NOMO-1 treated with dmso at 0.1 percent for 144 hours (cell line): ENCODE measurements around the gene ARID1B.

ENCODE experiments used
- DNase-seq: peaks from one replicate; lab custom pipeline; 2025; ENCODE audit not compliant: unreplicated experiment; lab: John Stamatoyannopoulos, UW

ARID1B gene

DNA sequence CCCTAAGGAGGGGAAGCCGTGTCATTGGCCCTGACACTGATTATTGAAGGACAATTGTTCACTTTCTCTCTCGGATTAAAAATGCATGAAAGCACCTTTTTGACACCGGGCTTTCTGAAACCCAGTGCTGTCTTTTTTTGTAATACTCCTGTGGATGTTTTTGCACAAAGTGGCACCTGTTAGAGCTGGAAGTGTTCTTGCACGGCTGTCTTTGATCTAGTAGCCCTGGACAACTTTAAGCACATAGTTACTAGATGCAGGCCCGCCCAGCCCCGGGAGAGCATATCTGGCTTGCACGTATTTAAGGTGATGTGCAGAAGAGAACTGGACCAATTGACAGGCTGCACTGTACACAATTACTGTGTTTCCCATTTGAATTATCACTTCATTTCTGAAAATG lies 72.6 kb downstream of the ARID1B start:
- no peak for DNase-seq

DNA sequence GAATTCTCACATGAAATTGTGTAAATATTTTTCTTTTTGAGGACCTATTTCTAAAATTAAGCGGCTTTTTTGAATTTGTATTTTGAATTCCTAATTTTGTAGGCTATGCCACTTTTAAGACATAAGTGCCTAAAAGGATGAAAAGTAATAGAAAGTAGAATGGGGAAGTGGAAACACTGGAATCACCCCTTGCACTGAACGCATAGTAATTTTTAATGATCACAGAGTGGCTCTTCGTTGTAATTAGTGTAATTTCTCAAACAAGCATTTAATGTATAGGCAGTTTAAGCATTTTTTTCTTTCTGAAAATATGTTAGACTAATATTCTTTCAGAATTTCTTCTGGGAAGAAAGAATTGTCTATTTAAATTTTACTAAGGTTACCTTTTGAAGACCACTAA lies 73.2 kb downstream of the ARID1B start:
- DNase-seq: peak; percentile 29

DNA sequence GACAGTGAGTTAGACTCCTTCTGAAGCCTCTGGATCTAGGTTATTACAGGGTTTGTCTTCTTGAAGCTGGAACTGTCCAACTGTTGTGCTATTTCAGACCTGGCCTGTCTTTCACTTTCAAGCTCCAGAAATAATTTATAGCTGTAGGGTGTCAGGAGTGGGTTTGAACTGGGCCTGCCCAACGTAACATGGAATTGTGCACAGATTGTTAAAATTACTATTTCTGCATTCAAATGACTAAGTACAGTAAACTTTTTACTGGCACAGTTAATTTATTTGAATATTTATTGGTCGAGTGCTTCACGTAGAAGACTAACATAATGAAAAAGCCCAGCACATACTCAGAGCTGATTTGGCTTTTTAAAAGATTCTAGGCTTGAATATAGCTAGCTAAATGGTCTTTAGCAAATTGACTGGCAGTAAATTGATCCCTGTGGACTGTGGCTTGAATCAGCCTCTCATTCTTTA lies 74.3 kb downstream of the ARID1B start:
- no peak for DNase-seq

DNA sequence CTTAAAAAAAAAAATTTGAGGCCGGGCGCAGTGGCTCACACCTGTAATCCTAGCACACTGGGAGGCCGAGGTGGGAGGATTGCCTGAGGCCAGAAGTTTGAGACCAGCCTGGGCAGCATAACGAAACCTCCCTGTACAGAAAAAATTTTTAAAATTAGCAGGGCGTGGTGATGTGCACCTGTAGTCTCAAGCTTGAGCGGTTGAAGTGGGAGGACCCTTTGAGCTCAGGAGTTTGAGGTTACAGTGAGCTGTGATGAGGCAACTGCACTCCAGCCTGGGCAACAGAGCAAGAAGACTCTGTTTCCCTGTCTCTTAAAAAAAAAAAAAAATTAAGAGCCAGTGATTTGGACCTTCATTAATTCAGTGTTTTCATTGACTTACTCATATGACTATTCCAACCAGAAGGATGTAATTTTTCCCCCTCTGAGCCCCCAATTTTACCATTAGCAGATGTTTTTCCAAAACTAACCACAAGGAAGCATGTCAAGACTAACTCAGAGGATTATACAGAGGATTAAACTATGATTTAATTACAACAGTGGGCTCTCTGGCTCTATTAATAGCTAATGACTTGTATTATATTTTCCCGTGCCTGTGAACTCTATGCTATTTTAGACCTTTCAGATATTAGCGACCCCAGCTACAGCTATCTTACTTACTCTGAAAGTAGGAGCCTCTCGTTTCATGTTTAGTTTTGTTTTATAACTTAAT lies 75.1 kb downstream of the ARID1B start:
- no peak for DNase-seq

DNA sequence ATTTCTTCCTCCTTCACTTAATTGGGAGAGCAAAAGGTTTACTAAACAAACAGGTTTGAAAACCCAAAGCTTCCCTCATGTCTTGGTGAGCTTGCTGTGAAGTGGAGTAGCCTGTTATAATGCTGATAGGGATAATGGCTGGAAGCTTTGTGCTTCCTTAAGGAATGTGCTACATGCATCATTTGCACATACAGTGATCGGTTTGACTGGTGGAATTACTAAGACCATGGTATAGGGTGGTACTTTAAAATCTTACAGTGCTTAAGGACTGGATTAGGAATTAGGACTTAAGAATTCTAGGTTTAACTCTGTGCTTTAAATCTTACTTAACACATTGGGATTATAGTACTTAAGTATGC lies 75.7 kb downstream of the ARID1B start:
- DNase-seq: no peak

DNA sequence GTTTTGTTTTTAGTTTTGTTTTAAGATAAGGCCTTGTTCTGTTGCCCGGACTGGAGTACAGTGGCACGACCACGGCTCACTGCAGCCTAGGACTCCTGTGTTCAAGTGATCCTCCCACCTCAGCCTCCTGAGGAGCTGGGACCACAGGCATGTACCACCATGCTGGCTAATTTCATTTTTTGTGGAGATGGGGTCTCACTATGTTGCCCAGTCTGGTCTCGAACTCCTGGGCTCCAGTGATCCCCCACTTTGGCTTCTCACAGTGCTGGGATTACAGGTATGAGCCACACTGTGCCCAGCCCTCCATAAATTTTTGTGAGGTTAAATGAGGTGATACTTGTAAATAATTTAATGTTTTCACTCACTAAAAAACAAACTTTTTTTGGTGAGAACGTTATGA lies 76.6 kb downstream of the ARID1B start:
- DNase-seq: no peak

DNA sequence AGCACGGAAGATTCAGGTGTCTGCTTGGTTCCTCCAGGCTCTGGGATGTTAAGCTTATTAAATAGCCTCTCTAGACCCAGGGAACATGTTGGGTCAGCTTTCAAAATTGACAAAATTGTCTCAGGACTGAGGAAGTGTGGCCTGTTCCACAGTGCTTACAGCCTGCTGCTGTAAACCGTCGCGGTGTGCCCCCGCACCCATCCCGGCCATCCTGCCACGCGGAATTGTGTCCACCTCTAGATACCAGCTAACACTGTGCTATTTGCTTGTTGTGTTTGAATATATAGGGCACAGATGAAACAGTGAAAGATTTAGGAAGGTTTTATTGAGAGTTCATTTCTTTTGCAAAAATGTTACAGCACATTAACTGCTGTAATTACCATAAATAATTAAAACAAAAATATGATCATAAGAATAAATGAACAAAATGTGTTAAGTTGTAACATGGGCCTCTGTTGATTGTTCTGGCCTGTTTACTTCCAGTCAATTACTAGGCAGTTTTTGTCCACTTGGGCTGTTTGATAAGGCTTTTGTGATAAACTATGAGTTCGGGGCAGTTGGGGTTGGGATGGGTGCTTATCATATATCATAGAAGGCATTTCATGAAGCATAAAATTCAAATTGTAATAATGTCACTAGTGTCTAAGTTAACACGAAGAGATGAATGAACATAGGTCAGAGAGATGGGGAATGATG lies 77.4 kb downstream of the ARID1B start:
- no peak for DNase-seq

DNA sequence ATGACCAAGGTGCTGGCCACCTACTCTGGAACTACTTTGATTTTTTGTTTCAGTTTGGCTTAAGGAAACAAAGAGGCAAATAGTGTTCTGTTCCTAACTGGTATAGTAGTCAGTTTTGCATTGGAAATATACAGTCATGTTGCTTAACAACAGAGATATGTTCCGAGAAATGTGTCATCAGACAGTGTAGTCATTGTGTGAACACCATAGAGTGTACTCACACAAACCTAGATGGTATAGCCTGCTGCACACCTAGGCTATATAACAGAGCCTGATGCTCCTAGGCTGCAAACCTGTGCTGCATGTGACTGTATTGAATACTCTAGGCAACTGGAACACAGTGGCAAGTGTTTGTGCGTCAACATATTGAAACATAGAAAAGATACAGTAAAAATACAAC lies 80.4 kb downstream of the ARID1B start:
- DNase-seq: no peak

DNA sequence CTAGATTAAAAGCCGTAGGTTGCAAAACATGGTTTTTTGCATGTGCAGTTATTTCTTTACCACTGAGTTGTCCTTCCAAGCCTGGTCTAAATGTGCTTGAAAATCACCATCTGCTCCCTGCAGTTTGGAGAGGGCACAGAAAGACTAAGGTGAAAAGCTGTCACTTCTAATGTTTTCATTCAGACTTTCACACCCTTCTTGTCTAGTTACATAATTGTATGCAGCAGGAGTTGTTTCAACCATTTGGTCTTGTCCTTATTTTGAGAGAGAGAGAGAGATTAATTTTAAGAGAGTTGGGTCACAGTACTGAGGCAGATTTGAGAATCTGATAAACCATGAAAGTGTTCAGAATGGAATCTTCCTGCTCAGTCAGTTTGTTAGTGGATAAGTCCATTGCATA lies 82.5 kb downstream of the ARID1B start:
- no peak for DNase-seq

DNA sequence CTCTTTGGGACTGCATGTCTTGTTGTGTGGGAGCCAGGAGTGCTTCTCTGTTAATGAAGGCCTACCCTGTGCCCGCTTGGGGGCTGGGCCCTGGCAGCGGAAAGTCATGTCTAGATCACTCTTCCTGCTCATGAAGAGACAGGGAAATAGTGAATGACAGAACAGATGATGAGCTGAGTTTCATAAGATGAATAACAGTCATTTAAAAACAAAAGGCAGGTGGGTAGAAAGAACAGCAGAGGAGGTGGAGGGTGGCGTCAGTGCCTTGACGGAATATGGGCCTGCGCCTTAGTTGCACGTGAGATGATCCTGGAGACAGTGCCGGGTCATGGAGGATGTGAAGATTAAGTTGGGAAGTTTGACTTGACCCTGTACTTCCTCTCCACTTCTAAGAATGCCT lies 85.5 kb downstream of the ARID1B start:
- no peak for DNase-seq

DNA sequence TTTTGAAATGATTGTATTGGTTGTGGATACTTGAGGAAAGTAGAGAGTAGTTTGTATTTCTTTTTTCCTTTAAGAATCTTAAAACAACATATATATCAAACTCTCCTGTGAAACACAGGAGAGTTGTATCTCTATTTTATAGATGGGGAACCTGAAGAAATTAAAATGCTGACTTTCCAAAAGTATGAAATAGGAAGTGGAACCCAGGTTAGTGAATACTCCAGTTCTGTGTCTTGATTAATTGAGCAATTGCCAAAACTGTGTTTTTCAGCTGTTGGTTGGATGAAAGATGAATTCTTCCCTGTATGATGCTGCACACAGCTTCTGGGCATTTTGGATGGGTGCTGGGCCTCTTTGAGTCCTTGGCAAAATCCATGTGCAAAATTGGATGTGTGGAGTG lies 86.3 kb downstream of the ARID1B start:
- DNase-seq: no peak

DNA sequence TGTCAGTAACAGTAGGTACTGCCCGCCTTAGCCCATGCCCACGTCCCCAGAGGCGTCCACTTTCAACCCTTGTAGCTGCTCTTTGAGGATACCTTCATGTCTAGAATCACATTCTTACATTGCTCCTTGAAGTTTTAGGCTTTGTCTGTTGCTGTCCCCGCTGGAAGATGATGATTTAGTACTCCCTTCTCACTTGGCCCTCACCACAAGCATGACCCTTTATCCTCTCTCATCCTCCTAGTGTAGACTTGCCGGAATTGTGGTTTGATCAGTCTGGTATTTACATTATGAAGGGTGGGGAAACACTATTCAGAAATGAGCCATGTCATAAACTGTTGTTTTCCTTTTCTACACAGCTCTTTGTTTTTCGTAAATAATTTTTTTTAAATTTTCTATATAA lies 87.4 kb downstream of the ARID1B start:
- no peak for DNase-seq

DNA sequence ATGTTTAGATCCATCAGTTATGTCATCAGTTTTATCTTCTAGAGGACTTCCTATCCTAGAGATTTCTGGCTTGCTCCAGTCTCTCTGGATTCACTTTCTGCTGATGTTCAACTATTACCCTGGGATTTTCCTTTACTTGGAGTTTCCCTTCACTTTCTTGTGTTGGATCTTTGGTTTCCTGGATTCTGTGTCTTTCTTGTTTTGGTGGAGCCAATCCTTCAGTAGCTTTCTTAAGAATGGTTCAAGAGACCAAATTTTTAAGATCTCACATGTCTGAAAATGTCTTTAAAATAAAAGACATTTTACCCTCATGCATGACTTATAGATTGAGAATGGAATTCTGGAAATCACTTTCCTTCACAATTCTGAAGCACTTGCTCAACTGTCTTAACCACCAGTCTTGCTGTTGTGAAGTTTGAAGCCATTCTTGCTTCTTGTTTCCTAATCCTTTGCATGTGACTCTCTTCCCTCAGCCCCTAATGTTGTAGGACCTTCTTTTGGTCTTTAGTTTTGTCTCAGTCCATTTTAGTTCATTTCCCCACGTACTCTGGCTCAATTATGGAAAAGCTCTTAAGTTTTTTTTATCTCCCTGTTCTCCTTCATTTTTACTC lies 87.9 kb downstream of the ARID1B start:
- DNase-seq: no peak

DNA sequence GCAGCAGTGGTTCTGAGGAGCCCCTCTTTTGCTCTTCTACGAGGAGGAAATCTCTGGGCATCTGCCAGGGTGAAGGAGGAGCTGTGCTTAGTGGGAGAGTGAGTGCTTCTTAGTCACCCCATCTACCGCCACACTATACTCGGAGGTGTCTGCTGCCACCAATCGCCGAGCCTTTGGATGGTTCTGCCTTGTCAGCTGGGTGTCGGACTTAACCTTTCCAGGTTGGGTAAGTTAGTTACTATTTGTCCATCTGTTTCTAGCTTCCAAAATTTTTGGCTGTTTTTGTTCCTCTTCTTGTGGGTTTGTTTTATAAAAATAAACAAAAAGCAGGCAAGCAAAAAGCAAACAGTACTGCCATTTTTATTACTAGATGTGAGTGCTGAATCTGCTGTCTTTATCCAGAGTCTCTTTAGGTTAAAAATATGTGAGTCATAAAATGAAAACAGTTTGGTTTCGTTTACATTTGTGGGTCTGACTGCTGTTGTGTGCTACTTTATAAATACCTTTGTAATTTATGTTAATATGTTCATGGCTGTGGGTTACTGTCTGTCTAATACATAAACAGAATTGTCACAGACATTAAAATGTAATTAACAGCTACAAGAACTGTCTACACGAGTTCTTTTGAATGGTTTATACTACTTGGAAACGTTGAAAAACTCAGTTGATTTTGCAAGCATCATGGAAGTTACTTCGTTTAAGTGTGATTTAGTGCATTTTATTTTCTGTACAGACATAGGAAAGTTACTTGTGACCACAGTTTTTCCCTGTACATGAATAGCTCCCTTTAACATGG lies 89.2 kb downstream of the ARID1B start:
- DNase-seq: no peak

DNA sequence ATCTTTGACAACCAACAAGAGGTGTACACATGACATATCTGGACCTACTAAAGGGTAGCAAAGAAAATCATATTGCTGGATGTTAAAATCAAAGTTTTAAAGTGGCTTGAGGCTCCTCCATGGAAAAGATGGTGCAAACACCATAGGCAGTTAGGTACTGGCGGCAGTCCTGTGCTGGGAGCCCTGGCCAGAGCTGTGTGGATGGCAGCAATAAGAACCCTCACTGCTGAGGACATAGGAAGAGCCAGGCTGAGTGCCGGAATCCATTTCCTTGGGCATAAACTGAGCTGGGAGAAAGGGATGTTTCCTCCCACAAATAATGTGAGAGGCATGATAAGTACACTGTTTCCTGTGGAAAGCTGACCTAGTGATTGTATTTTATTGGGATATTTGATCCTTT lies 89.9 kb downstream of the ARID1B start:
- DNase-seq: no peak

DNA sequence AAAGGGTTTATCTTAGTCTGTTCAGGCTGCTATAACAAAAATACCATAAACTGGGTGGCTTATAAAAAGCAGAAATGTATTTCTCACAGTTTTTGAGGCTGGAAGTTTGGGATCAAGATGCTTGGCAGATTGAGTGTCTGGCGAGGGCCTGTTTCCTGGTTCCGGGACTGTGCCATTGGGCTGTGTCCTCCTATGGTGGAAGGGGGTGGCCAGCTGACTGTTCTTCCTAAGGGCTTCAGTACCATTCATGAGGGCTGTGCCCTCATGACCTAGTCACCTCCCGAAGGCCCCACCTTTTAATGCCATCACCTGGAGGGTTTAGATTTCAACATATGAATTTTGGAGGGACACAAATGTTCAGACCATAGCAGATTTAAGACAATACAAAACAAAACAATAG lies 91.2 kb downstream of the ARID1B start:
- DNase-seq: no peak

DNA sequence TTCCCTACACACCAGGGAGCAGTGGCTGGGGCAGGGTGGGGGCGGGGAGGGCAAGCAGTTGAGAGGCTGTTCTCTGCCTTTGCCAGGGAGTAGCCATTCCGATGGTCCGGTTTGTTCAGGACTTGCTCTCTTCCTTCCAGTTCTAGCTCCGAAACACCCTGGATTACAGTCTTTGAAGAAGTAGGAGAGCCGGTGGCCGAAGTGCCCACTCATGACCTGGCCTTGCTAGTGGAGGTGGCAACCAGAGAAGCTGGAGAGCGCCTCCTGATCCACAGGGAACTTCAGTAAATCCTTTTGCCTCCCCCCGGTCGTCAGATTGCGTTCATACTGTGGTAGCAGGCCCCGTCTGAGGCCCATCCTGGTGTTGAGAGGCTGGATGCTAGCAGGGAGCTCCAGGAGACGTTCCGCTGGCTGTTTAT lies 92.8 kb downstream of the ARID1B start:
- no peak for DNase-seq

DNA sequence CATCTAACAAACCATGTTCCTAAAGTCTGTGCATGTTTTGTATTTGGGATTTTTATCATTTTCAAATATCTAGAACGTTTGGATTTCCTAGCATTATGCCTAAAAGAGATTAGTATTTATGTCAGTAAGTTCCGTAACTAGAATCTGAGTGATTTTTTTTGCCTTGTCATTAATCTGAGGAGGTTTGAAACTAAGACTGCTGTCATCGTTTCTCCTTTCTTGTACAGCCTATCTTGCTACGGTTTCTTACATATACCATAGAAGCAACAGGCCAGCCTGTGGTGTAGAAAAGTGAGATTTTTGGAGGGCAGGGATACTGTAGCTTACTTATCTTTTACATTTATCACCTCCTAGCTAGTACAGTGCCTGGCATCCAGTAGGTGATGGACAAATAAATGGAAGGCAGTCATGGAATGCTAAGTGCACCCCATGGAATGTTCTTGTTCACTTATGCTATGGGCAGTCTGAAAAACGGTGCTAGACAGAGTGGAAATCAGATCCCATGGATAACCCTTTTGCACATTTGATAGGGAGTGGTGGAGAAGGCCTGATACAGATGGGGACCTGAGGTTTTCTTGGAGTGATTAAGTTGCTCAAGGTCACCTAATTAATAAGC lies 93.9 kb downstream of the ARID1B start:
- DNase-seq: no peak

DNA sequence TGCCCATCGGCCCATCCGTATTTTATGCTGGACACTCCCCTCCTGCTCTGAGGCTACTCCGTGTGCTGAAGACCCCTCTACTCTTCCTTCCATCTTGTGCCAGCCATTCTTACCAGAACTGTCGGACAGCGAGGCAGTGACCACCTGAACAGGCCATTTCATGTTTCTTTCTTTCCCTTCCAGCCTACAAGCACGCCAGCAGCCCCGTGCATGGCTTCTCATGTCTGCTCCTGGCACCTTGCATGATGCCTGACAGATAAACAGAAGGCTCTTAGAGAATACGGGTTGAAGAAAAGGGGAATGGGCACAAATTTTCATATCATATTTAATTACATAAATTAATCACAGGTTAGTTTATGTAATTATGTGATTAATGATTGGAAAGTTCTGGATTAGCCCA lies 95.7 kb downstream of the ARID1B start:
- no peak for DNase-seq

DNA sequence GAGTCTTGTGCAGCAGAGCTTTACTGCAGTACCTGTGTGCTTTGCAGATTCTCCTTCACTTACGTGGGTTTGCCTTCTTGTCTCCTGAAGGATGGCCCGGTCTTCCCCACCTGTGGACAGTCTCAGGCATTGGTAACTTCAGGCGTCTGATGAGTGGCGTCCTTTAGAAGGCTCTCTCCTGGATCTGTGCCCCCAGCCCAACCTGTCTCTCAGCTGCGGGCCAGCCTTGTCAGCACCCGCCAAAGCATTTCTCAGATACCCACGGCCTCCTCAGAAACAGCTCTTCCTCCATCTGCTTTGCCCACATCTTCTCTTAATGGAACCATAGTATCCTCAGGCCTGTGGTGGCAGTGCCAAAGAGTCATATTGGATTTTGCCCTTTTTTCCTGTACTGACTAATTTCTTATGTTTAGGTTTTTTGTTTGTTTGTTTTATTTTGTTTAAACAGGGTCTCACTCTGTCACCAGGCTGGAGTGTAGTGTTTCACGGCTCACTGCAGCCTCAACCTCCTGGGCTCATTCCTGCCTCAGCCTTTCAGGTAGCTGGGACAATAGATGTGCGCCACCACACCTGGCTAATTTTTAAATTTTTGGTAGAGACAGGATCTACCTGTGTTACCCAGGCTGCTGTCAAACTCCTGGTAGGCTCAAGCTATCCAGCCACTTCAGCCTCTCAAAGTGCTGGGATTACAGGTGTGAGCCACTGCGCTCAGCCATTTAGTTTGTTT lies 96.6 kb downstream of the ARID1B start:
- no peak for DNase-seq

DNA sequence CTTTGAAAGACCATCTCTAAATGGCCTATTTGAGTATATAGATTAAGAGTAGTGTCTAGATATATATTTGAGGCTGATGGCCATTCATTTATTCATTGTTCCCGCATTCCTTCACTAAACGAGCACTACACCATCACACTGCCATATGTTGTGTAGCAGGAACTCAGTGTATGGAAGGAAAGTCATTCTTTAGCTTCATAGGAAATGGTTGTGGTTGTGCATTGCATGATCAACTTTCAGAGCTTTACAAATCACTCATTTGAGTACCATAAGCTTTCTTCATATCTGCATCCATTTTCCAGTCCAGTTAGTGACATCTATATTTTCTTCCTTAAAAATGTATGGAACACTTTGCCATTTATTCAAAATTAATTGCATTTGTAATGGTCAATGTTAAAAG lies 97.9 kb downstream of the ARID1B start:
- no peak for DNase-seq
